HEK293 (cell line): ENCODE data around the gene DYNC1I1.

ENCODE experiments used
- CTCF ChIA-PET: fragments of 350-600 bp; formaldehyde crosslinking; extraction: SDS; loops from one replicate; lab custom pipeline; 2021; ENCODE audit warnings: antibody characterized with exemption; lab: Yijun Ruan, JAX
- POLR2A ChIA-PET: fragments of 300-600 bp; formaldehyde crosslinking; extraction: SDS; loops from one replicate; lab custom pipeline; 2020; ENCODE audit warnings: antibody characterized with exemption, inconsistent platforms; lab: Yijun Ruan, JAX
- H3K27ac ChIP-seq: fragments of 200-500 bp; sonication (Bioruptor generic); 2 replicates; pipeline ENCODE4 v1.5.1; 2014; ENCODE audit warnings: low read depth, low read length, control low read depth, inconsistent platforms; ENCODE audit errors: extremely low read depth
- H3K36me3 ChIP-seq, 2 experiments: fragments of 200-500 bp in 1 of 2; sonication (Bioruptor generic) in 1 of 2; 1 replicate in 1 of 2; 2 replicates in 1 of 2; pipeline ENCODE4 v1.5.1; 2014 to 2017; ENCODE audit warnings: inconsistent platforms in 2 of 2, low read length in 2 of 2; ENCODE audit not compliant: control insufficient read depth in 2 of 2, insufficient read depth in 1 of 2
- H3K4me1 ChIP-seq: fragments of 200-500 bp; sonication (Bioruptor generic); 2 replicates; pipeline ENCODE4 v1.5.1; 2014; ENCODE audit warnings: mild to moderate bottlenecking, low read length, inconsistent platforms; ENCODE audit not compliant: control insufficient read depth, insufficient read depth
- H3K4me3 ChIP-seq: 2 replicates; pipeline ENCODE4 v1.5.1; 2011; ENCODE audit warnings: low read depth, mild to moderate bottlenecking, control low read depth, low read length, moderate library complexity
- H3K9me3 ChIP-seq: fragments of 200-500 bp; sonication (Bioruptor generic); 2 replicates; pipeline ENCODE4 v1.5.1; 2014; ENCODE audit warnings: low read depth, low read length, inconsistent platforms; ENCODE audit not compliant: control insufficient read depth, insufficient read depth
- GFI1B ChIP-seq: fragments of 450-650 bp; formaldehyde crosslinking; IDR thresholded peaks from 2 replicates; pipeline ENCODE4 v1.5.1; 2016; ENCODE audit warnings: missing biosample characterization, missing genetic modification characterization
- KLF9 ChIP-seq: fragments of 450-650 bp; formaldehyde crosslinking; IDR thresholded peaks from 2 replicates; pipeline ENCODE4 v1.5.1; 2016; ENCODE audit warnings: missing biosample characterization, missing genetic modification characterization, low read depth
- YY2 ChIP-seq: fragments of 450-650 bp; formaldehyde crosslinking; IDR thresholded peaks from 2 replicates; pipeline ENCODE4 v1.5.1; 2016; ENCODE audit warnings: missing biosample characterization, missing genetic modification characterization
- ZBTB49 ChIP-seq: fragments of 450-650 bp; formaldehyde crosslinking; IDR thresholded peaks from 2 replicates; pipeline ENCODE4 v1.5.1; 2016; ENCODE audit warnings: missing biosample characterization, missing genetic modification characterization, low read depth
- ZNF174 ChIP-seq: fragments of 450-650 bp; formaldehyde crosslinking; IDR thresholded peaks from 2 replicates; pipeline ENCODE4 v1.5.0; 2017; ENCODE audit warnings: missing biosample characterization, mild to moderate bottlenecking, missing genetic modification characterization
- ZNF202 ChIP-seq: fragments of 450-650 bp; formaldehyde crosslinking; IDR thresholded peaks from 2 replicates; pipeline ENCODE4 v1.5.1; 2016; ENCODE audit warnings: missing biosample characterization, missing genetic modification characterization, borderline replicate concordance
- ZNF302 ChIP-seq: fragments of 450-650 bp; formaldehyde crosslinking; IDR thresholded peaks from 2 replicates; pipeline ENCODE4 v1.5.1; 2016; ENCODE audit warnings: missing biosample characterization, missing genetic modification characterization, low read depth
- ZNF324 ChIP-seq: fragments of 450-650 bp; formaldehyde crosslinking; IDR thresholded peaks from 2 replicates; pipeline ENCODE4 v1.5.1; 2016; ENCODE audit warnings: missing biosample characterization, missing genetic modification characterization
- ZNF404 ChIP-seq: fragments of 450-650 bp; formaldehyde crosslinking; IDR thresholded peaks from 2 replicates; pipeline ENCODE4 v1.5.1; 2017; ENCODE audit warnings: missing biosample characterization, missing genetic modification characterization
- ZNF488 ChIP-seq: fragments of 450-650 bp; formaldehyde crosslinking; IDR thresholded peaks from 2 replicates; pipeline ENCODE4 v1.5.1; 2016; ENCODE audit warnings: missing biosample characterization, missing genetic modification characterization
- ZNF521 ChIP-seq: fragments of 450-650 bp; formaldehyde crosslinking; IDR thresholded peaks from 2 replicates; pipeline ENCODE4 v1.5.1; 2017; ENCODE audit warnings: missing biosample characterization, mild to moderate bottlenecking, missing genetic modification characterization
- ZNF560 ChIP-seq: fragments of 450-650 bp; formaldehyde crosslinking; IDR thresholded peaks from 2 replicates; pipeline ENCODE4 v1.5.1; 2017; ENCODE audit warnings: missing biosample characterization, missing genetic modification characterization, borderline replicate concordance
- ZNF571 ChIP-seq: fragments of 450-650 bp; formaldehyde crosslinking; IDR thresholded peaks from 2 replicates; pipeline ENCODE4 v1.5.0; 2017; ENCODE audit warnings: missing biosample characterization, missing genetic modification characterization
- ZNF596 ChIP-seq: fragments of 450-650 bp; IDR thresholded peaks from 2 replicates; pipeline ENCODE4 v1.5.0; 2018; ENCODE audit warnings: missing biosample characterization, mild to moderate bottlenecking, missing genetic modification characterization, moderate library complexity
- ZNF664 ChIP-seq: fragments of 450-650 bp; formaldehyde crosslinking; IDR thresholded peaks from 2 replicates; pipeline ENCODE4 v1.5.1; 2016; ENCODE audit warnings: missing biosample characterization, missing genetic modification characterization
- ZNF785 ChIP-seq: fragments of 450-650 bp; formaldehyde crosslinking; IDR thresholded peaks from 2 replicates; pipeline ENCODE4 v1.5.1; 2016; ENCODE audit warnings: missing biosample characterization, missing genetic modification characterization
- ZNF843 ChIP-seq: fragments of 450-650 bp; formaldehyde crosslinking; IDR thresholded peaks from 2 replicates; pipeline ENCODE4 v1.5.1; 2016; ENCODE audit warnings: missing biosample characterization, missing genetic modification characterization

The DYNC1I1 gene

GRCh38 chr7:96136600-96137239, 364.4 kb downstream of the DYNC1I1 start:
- H3K9me3 ChIP-seq = no peaks in the 10 kb centered on the region
- no peak for TF ChIP-seq ZNF596
- TF ChIP-seq ZNF521 = no peak
- TF ChIP-seq ZNF571 (tag by site-specific recombination) = no peak
- no peak for TF ChIP-seq ZNF785
- no peak for TF ChIP-seq ZNF560
- TF ChIP-seq ZNF488 (tag by site-specific recombination) = no peak
- no peak for TF ChIP-seq ZNF324 (tag by site-specific recombination)
- TF ChIP-seq GFI1B (tag by site-specific recombination) = no peak
- no peak for TF ChIP-seq ZNF302 (tag by site-specific recombination)
- H3K36me3 ChIP-seq = no peaks in the 10 kb centered on the region
- no peak overlapping the region for H3K27ac ChIP-seq
- ChIA-PET POLR2A (no interaction called here), CTCF (interaction anchor here (0.6 kb wide), 2 partner anchors 179 to 1708 kb away, joined by 3 to 4 read pairs; no protein-coding TSS in a partner anchor)
- H3K4me3 ChIP-seq = no peak overlapping the region
- H3K4me1 ChIP-seq = no peaks in the 10 kb centered on the region

GRCh38 chr7:96143495-96144259, 371.3 kb downstream of the DYNC1I1 start:
- H3K9me3 ChIP-seq = no peaks in the 10 kb centered on the region
- peaks cover 6 to 9% of the 10 kb centered on the region in 2 experiments; a peak in 2 of 3 replicates for H3K36me3 ChIP-seq
- CTCF ChIA-PET = interaction anchor here (0.7 kb wide), 1 partner anchor 385 kb away, joined by 4 read pairs; no protein-coding TSS in a partner anchor
- no peak overlapping the region for H3K27ac ChIP-seq
- POLR2A ChIA-PET = no interaction called here
- no peak overlapping the region for H3K4me3 ChIP-seq
- no peak for TF ChIP-seq ZNF404 (tag by site-specific recombination)
- no peak for TF ChIP-seq YY2 (tag by site-specific recombination)
- no peak for TF ChIP-seq ZNF664 (tag by site-specific recombination)
- no peaks in the 10 kb centered on the region for H3K4me1 ChIP-seq

- TF ChIP-seq ZNF202 (no peak), ZNF843 (no peak), ZNF174 (tag by site-specific recombination) (no peak), ZBTB49 (no peak), KLF9 (no peak)
- CTCF ChIA-PET = interaction anchor here (0.7 kb wide), 1 partner anchor 386 kb away, joined by 4 read pairs; no protein-coding TSS in a partner anchor
- POLR2A ChIA-PET = no interaction called here
- no peaks in the 10 kb centered on the region for H3K9me3 ChIP-seq
- no peak overlapping the region for H3K4me3 ChIP-seq
- no peaks in the 10 kb centered on the region for H3K4me1 ChIP-seq
- H3K36me3 ChIP-seq = peaks cover 6 to 9% of the 10 kb centered on the region in 2 experiments; a peak in 2 of 3 replicates
- no peak overlapping the region for H3K27ac ChIP-seq
Observed at GRCh38 chr7:96144260-96144526, 371.8 kb downstream of the DYNC1I1 start.
